Nephron (organoid): Measurements from ENCODE around the gene ALPG.

ENCODE experiments used
- H3K27ac Mint-ChIP-seq, 3 experiments: 2 replicates each; pipeline ENCODE4 v1.8.0; 2020; ENCODE audit warnings: mixed read lengths in 3 of 3, mild to moderate bottlenecking in 2 of 3, moderate library complexity in 1 of 3
- H3K27me3 Mint-ChIP-seq: 2 replicates; pipeline ENCODE4 v1.8.0; 2021; ENCODE audit warnings: low read depth, mild to moderate bottlenecking, moderate library complexity, mixed read lengths
- H3K36me3 Mint-ChIP-seq: 2 replicates; pipeline ENCODE4 v1.8.0; 2020; ENCODE audit warnings: low read depth, mixed read lengths
- H3K4me1 Mint-ChIP-seq: 2 replicates; pipeline ENCODE4 v1.8.0; 2020; ENCODE audit warnings: mixed read lengths
- H3K4me3 Mint-ChIP-seq, 3 experiments: 2 replicates each; pipeline ENCODE4 v1.8.0; 2020; ENCODE audit warnings: mild to moderate bottlenecking in 3 of 3, mixed read lengths in 3 of 3, moderate library complexity in 2 of 3
- H3K9me3 Mint-ChIP-seq: 2 replicates; pipeline ENCODE4 v1.8.0; 2020; ENCODE audit warnings: mixed read lengths
- CTCF ChIP-seq, 3 experiments: fragments of 200-600 bp; sonication (generic); IDR thresholded peaks; one replicate each; pipeline ENCODE4 v1.5.0; 2021; ENCODE audit warnings: antibody characterized with exemption in 3 of 3; ENCODE audit not compliant: unreplicated experiment in 3 of 3

Gene ALPG

GRCh38 chr2:232410238-232410900 lies 3.7 kb downstream of the ALPG start:
- Mint-ChIP-seq H3K4me3 (no peak overlapping the region), H3K27me3 (peaks cover 53% of the 10 kb centered on the region), H3K9me3 (no peaks in the 10 kb centered on the region), H3K27ac (no peak overlapping the region), H3K4me1 (no peaks in the 10 kb centered on the region), H3K36me3 (no peaks in the 10 kb centered on the region)
- no peak for TF ChIP-seq CTCF (IDR thresholded peaks at IDR 0.05; ENCODE audit: unreplicated experiment in 3 of 3)

GRCh38 chr2:232411901-232412629 lies 5.4 kb downstream of the ALPG start:
- TF ChIP-seq CTCF (IDR thresholded peaks at IDR 0.05; ENCODE audit: unreplicated experiment in 3 of 3): no peak
- H3K36me3 Mint-ChIP-seq: no peaks in the 10 kb centered on the region
- no peak overlapping the region for H3K27ac Mint-ChIP-seq
- no peaks in the 10 kb centered on the region for H3K4me1 Mint-ChIP-seq
- peaks cover 63% of the 10 kb centered on the region for H3K27me3 Mint-ChIP-seq
- H3K9me3 Mint-ChIP-seq: no peaks in the 10 kb centered on the region
- no peak overlapping the region for H3K4me3 Mint-ChIP-seq

- Mint-ChIP-seq H3K27ac (no peak overlapping the region), H3K27me3 (peaks cover 72% of the 10 kb centered on the region), H3K4me3 (no peak overlapping the region)
These were observed 6.3 kb downstream of the ALPG start for GRCh38 chr2:232412986-232413385.

GRCh38 chr2:232415138-232415690 lies 8.6 kb downstream of the ALPG start:
- Mint-ChIP-seq H3K36me3 (no peaks in the 10 kb centered on the region), H3K9me3 (no peaks in the 10 kb centered on the region), H3K27me3 (peaks cover 94% of the 10 kb centered on the region), H3K4me1 (peaks cover 10% of the 10 kb centered on the region), H3K27ac (no peak overlapping the region), H3K4me3 (no peak overlapping the region)
- no peak for TF ChIP-seq CTCF (IDR thresholded peaks at IDR 0.05; ENCODE audit: unreplicated experiment in 3 of 3)

More at GRCh38 chr2:232412986-232413385, 6.3 kb downstream of the ALPG start:
- Mint-ChIP-seq H3K36me3 (no peaks in the 10 kb centered on the region), H3K4me1 (no peaks in the 10 kb centered on the region), H3K9me3 (no peaks in the 10 kb centered on the region)
- no peak for TF ChIP-seq CTCF (IDR thresholded peaks at IDR 0.05; ENCODE audit: unreplicated experiment in 3 of 3)

- H3K9me3 Mint-ChIP-seq: no peaks in the 10 kb centered on the region
- no peak for TF ChIP-seq CTCF (IDR thresholded peaks at IDR 0.05; ENCODE audit: unreplicated experiment in 3 of 3)
- H3K36me3 Mint-ChIP-seq: no peaks in the 10 kb centered on the region
- H3K4me3 Mint-ChIP-seq: no peak overlapping the region
- peaks cover 10% of the 10 kb centered on the region for H3K4me1 Mint-ChIP-seq
- peaks cover 93% of the 10 kb centered on the region for H3K27me3 Mint-ChIP-seq
- H3K27ac Mint-ChIP-seq: no peak overlapping the region
These were observed 9.3 kb downstream of the ALPG start for GRCh38 chr2:232415736-232416520.
